GM12878 (cell line): Measurements from ENCODE around the gene PTPN13.

Experiments
- ATF3 ChIP-seq: IDR thresholded peaks from 2 replicates; pipeline ENCODE4 v1.6.1; 2011; ENCODE audit warnings: low read depth, mild to moderate bottlenecking, low read length, moderate library complexity, borderline replicate concordance; ENCODE audit errors: extremely low read depth
- CTCF ChIP-seq, 3 experiments: IDR thresholded peaks in 2 of 3; conservative IDR thresholded peaks in 1 of 3; 2 replicates each; pipeline ENCODE4 v1.5.1; 2011; ENCODE audit warnings: low read depth in 3 of 3, low read length in 3 of 3, mild to moderate bottlenecking in 3 of 3, control low read depth in 2 of 3, moderate library complexity in 2 of 3, inconsistent platforms in 1 of 3, mixed read lengths in 1 of 3; ENCODE audit not compliant: control insufficient read depth in 2 of 3, insufficient read depth in 1 of 3; ENCODE audit errors: extremely low read depth in 1 of 3
- EZH2 ChIP-seq: IDR thresholded peaks from 2 replicates; pipeline ENCODE4 v1.6.1; 2012; ENCODE audit warnings: low read depth, mild to moderate bottlenecking, control low read depth, inconsistent platforms, low read length, borderline replicate concordance; ENCODE audit not compliant: control insufficient read depth
- GABPA ChIP-seq: IDR thresholded peaks from 2 replicates; pipeline ENCODE4 v1.6.1; 2014; ENCODE audit warnings: antibody characterized with exemption, low read depth, mild to moderate bottlenecking, inconsistent platforms
- JUNB ChIP-seq: IDR thresholded peaks from 2 replicates; pipeline ENCODE4 v1.6.1; 2016; ENCODE audit warnings: antibody characterized with exemption, mild to moderate bottlenecking
- POLR2AphosphoS5 ChIP-seq: IDR thresholded peaks from 2 replicates; pipeline ENCODE4 v1.6.1; 2011; ENCODE audit warnings: mild to moderate bottlenecking, low read length, inconsistent platforms
- RAD21 ChIP-seq: IDR thresholded peaks from 2 replicates; pipeline ENCODE4 v1.6.1; 2011; ENCODE audit warnings: mild to moderate bottlenecking, low read depth, low read length, moderate library complexity; ENCODE audit not compliant: insufficient read depth
- RFX5 ChIP-seq: IDR thresholded peaks from 2 replicates; pipeline ENCODE4 v1.6.1; 2011; ENCODE audit warnings: low read depth, low read length, improper control_type of control experiment
- RUNX3 ChIP-seq: IDR thresholded peaks from 2 replicates; pipeline ENCODE4 v1.6.1; 2012; ENCODE audit warnings: low read length, inconsistent platforms
- ZNF274 ChIP-seq: IDR thresholded peaks from one replicate; pipeline ENCODE4 v1.8.0; 2011; ENCODE audit not compliant: insufficient read length, insufficient read depth

GRCh38 chr4:86855572-86855971 is 261.5 kb downstream of the PTPN13 start:
- TF ChIP-seq CTCF (IDR thresholded peaks at IDR 0.05 in 2 of 3, conservative IDR thresholded peaks at IDR 0.05 in 1 of 3; ENCODE audit: control insufficient read depth in 2 of 3, extremely low read depth in 1 of 3, insufficient read depth in 1 of 3, low read depth in 3 of 3, low read length in 3 of 3): no peak
- no peak for TF ChIP-seq ATF3
- TF ChIP-seq RUNX3: no peak
- TF ChIP-seq JUNB: no peak
- TF ChIP-seq GABPA: no peak
- TF ChIP-seq RAD21: no peak
- TF ChIP-seq ZNF274: no peak
- no peak for TF ChIP-seq EZH2
- TF ChIP-seq POLR2AphosphoS5: no peak
- TF ChIP-seq RFX5: no peak
